ENCODE measurements around the gene ALDH16A1. TPM values are rescaled to one million over a fixed set of nuclear protein-coding genes. Genes with fewer than 3 reads are reported as not detected.

Gene ALDH16A1
- total and polyA plus RNA-seq, 2 donors (not counting 3 experiments of a cell fraction or from before 2014, with no cell fraction given) = 27.6 to 33.2 TPM

DNA sequence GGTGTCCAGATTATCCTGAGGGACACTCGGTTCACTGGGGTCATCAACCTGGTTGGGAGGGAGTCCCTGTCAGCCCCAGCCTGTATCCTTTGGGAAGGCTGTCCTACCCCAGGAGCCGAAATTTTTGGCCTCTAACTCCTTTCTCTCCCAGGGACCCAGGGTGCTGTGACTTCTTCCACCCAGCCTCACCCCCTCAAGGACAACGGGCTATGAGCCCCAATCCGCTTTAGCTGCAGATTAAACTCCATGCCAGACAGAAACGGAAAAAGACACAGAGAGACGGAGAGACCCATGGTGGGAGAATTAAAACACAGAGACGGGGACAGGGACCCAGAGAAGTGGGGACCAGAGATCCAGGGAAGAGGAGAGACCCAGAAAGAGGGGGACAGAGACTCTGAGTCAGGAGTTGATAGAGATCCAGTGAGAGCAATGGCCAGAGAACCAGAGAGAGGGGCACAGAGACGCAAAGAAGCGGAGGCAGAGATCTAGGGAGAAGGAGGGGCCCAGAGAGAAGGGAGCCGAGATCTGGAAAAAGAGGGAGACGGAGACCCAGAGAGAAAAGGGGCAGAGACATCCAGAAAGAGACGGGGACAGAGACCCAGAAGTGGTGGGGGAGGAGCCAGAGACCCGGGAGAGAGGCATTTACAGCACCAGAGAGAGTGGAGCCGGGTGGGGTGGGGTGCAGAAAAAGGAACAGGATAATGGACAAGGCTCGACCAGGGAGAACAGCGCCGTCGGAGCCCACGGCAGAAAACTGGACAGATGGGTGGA is 12.4 kb upstream of the ALDH16A1 start:
- H3K79me2 ChIP-seq (ENCODE audit: control insufficient read depth, insufficient read depth, low read length) = no peaks in the 10 kb centered on the region
- no peak for FAIRE-seq
- peaks cover 53 to 65% of the 10 kb centered on the region in 2 experiments for H3K27me3 ChIP-seq (ENCODE audit: control insufficient read depth in 2 of 2, insufficient read depth in 2 of 2, low read length in 2 of 2)
- no peaks in the 10 kb centered on the region for H3K36me3 ChIP-seq (ENCODE audit: control insufficient read depth in 2 of 2, extremely low read depth in 1 of 2, insufficient read depth in 2 of 2, low read length in 2 of 2)
- BruUV-seq (replicated peaks) = no TSS peak
- no peak for DNase-seq (ENCODE audit: low read depth, low spot score)
- H3K27ac ChIP-seq (ENCODE audit: insufficient read depth, low read depth, low read length) = no peak overlapping the region
- dilution Hi-C loops (cut with MboI; ENCODE audit: extremely low pct_ligation_motif_present, low sequenced_read_pairs) (no loop called here), intact Hi-C loops (cut with micrococcal nuclease) (no loop called here)
- ChIA-PET CTCF (interaction anchor here (0.9 to 1.5 kb wide), 3 partner anchors 49 to 113 kb away, joined by 3 to 4 read pairs (median 3); partner anchors contain the start of gene DKKL1), POLR2A (no interaction called here)
- H3K9me3 ChIP-seq (replicated peaks; ENCODE audit: control insufficient read depth, insufficient read depth, low read length) = no peaks in the 10 kb centered on the region
- H2AFZ ChIP-seq (ENCODE audit: low read depth, low read length) = no peak overlapping the region
- no peak overlapping the region for H3K9ac ChIP-seq (replicated peaks; ENCODE audit: extremely low read depth, insufficient read depth, low read length)
- no peak for TF ChIP-seq JUN (IDR thresholded peaks at IDR 0.05; ENCODE audit: borderline replicate concordance, insufficient read depth, insufficient read length, low read depth)
- TF ChIP-seq MYC (IDR thresholded peaks at IDR 0.05; ENCODE audit: low read depth, low read length) = no peak
- TF ChIP-seq, protein P1, sequence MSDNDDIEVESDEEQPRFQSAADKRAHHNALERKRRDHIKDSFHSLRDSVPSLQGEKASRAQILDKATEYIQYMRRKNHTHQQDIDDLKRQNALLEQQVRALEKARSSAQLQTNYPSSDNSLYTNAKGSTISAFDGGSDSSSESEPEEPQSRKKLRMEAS (IDR thresholded peaks at IDR 0.05; ENCODE audit: insufficient read depth, insufficient read length) = no peak
- no peak for TF ChIP-seq FOS (IDR thresholded peaks at IDR 0.05; ENCODE audit: borderline replicate concordance, insufficient read depth, low read length)
- TF ChIP-seq, protein P2, sequence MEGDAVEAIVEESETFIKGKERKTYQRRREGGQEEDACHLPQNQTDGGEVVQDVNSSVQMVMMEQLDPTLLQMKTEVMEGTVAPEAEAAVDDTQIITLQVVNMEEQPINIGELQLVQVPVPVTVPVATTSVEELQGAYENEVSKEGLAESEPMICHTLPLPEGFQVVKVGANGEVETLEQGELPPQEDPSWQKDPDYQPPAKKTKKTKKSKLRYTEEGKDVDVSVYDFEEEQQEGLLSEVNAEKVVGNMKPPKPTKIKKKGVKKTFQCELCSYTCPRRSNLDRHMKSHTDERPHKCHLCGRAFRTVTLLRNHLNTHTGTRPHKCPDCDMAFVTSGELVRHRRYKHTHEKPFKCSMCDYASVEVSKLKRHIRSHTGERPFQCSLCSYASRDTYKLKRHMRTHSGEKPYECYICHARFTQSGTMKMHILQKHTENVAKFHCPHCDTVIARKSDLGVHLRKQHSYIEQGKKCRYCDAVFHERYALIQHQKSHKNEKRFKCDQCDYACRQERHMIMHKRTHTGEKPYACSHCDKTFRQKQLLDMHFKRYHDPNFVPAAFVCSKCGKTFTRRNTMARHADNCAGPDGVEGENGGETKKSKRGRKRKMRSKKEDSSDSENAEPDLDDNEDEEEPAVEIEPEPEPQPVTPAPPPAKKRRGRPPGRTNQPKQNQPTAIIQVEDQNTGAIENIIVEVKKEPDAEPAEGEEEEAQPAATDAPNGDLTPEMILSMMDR (IDR thresholded peaks at IDR 0.05; ENCODE audit: extremely low read depth in 1 of 2, insufficient read depth in 1 of 2, low read depth in 1 of 2, low read length in 2 of 2) = no peak
- TF ChIP-seq POLR2A (IDR thresholded peaks at IDR 0.05; ENCODE audit: low read depth, low read length) = no peak
- TF ChIP-seq GATA2 (IDR thresholded peaks at IDR 0.05; ENCODE audit: insufficient read depth, insufficient read length, low read depth, low read length) = no peak
- TF ChIP-seq EZH2 (IDR thresholded peaks at IDR 0.05; ENCODE audit: borderline replicate concordance, low read depth, low read length, severe bottlenecking) = no peak
- no peak for TF ChIP-seq POLR2AphosphoS5 (IDR thresholded peaks at IDR 0.05; ENCODE audit: insufficient read depth, low read depth, low read length)
- H3K4me2 ChIP-seq (ENCODE audit: insufficient read depth, low read length) = no peak overlapping the region
- H3K4me3 ChIP-seq (replicated peaks in 1 of 3; ENCODE audit: insufficient read depth in 1 of 3, low read depth in 1 of 3, low read length in 3 of 3) = no peak overlapping the region
- H3K9me1 ChIP-seq (replicated peaks; ENCODE audit: control insufficient read depth, extremely low read depth, insufficient read depth, low read length) = no peaks in the 10 kb centered on the region
- H3K4me1 ChIP-seq (ENCODE audit: control insufficient read depth, extremely low read depth, insufficient read depth, low read length) = peaks cover 3% of the 10 kb centered on the region
- H4K20me1 ChIP-seq (replicated peaks; ENCODE audit: control insufficient read depth, extremely low read depth, insufficient read depth, low read length) = no peaks in the 10 kb centered on the region
